Neural cell (in vitro differentiated cells): ENCODE data around the gene TNP2.

Experiments
- CTCF ChIP-seq: fragments of 450-650 bp; IDR thresholded peaks from 2 replicates; pipeline ENCODE4 v1.5.1; 2014; ENCODE audit warnings: antibody characterized with exemption, mild to moderate bottlenecking, moderate library complexity; ENCODE audit not compliant: poor library complexity, severe bottlenecking
- EP300 ChIP-seq: fragments of 450-650 bp; conservative IDR thresholded peaks from 2 replicates; pipeline ENCODE4 v1.6.1; 2014; ENCODE audit warnings: antibody characterized with exemption, mild to moderate bottlenecking, moderate library complexity; ENCODE audit not compliant: poor library complexity, severe bottlenecking
- EZH2 ChIP-seq: fragments of 200-600, 300-800 bp; shearing (Covaris generic), sonication (generic); IDR thresholded peaks from 2 replicates; pipeline ENCODE4 v1.6.1; 2014; ENCODE audit warnings: antibody characterized with exemption, low read length, borderline replicate concordance, mild to moderate bottlenecking; ENCODE audit not compliant: insufficient read depth, poor library complexity, severe bottlenecking
- POLR2AphosphoS5 ChIP-seq: IDR thresholded peaks from 2 replicates; pipeline ENCODE4 v1.6.1; 2012
- RAD21 ChIP-seq: fragments of 450-650 bp; conservative IDR thresholded peaks from 2 replicates; pipeline ENCODE4 v1.6.1; 2014; ENCODE audit warnings: antibody characterized with exemption, mild to moderate bottlenecking, moderate library complexity
- REST ChIP-seq: IDR thresholded peaks from 2 replicates; pipeline ENCODE4 v1.6.1; 2012; ENCODE audit warnings: borderline replicate concordance
- SMC3 ChIP-seq: fragments of 450-650 bp; conservative IDR thresholded peaks from 2 replicates; pipeline ENCODE4 v1.6.1; 2014; ENCODE audit warnings: antibody characterized with exemption, mild to moderate bottlenecking, moderate library complexity; ENCODE audit not compliant: poor library complexity
- TAF1 ChIP-seq: IDR thresholded peaks from 2 replicates; pipeline ENCODE4 v1.6.1; 2012; ENCODE audit warnings: low read depth

GRCh38 chr16:11242658-11243057, 26.5 kb downstream of the TNP2 start:
- TF ChIP-seq CTCF: no peak
- no peak for TF ChIP-seq EP300
- no peak for TF ChIP-seq EZH2
- no peak for TF ChIP-seq POLR2AphosphoS5
- TF ChIP-seq TAF1: no peak
- no peak for TF ChIP-seq REST
- TF ChIP-seq SMC3: no peak
- TF ChIP-seq RAD21: no peak
